DND-41 (cell line): ENCODE measurements around the gene KCNH8.

Source experiments
- CTCF ChIP-seq: IDR thresholded peaks from 2 replicates; pipeline ENCODE4 v1.5.1; 2012; ENCODE audit warnings: borderline replicate concordance, low read length, moderate library complexity, mild to moderate bottlenecking; ENCODE audit not compliant: poor library complexity, severe bottlenecking; ENCODE audit errors: extremely low read depth
- EZH2 ChIP-seq: IDR thresholded peaks from 3 replicates; pipeline ENCODE4 v1.6.1; 2012; ENCODE audit warnings: borderline replicate concordance, low read depth, mild to moderate bottlenecking, moderate library complexity, low read length, inconsistent platforms; ENCODE audit not compliant: severe bottlenecking

- TF ChIP-seq CTCF, result peak; percentile 42
- no peak for TF ChIP-seq EZH2
Observed at GRCh38 chr3:19256313-19256712, 108.0 kb downstream of the KCNH8 start.
